ENCODE results near the gene ANKRD23. TPM values are rescaled to one million over a fixed set of nuclear protein-coding genes. Genes with fewer than 3 reads are reported as not detected.
A peak's percentile ranks its signal among the peaks of the same experiment; 100 is the strongest.

ANKRD23 gene
- total RNA-seq, 2 experiments from 2014 or later = 15.5 to 16.9 TPM

DNA sequence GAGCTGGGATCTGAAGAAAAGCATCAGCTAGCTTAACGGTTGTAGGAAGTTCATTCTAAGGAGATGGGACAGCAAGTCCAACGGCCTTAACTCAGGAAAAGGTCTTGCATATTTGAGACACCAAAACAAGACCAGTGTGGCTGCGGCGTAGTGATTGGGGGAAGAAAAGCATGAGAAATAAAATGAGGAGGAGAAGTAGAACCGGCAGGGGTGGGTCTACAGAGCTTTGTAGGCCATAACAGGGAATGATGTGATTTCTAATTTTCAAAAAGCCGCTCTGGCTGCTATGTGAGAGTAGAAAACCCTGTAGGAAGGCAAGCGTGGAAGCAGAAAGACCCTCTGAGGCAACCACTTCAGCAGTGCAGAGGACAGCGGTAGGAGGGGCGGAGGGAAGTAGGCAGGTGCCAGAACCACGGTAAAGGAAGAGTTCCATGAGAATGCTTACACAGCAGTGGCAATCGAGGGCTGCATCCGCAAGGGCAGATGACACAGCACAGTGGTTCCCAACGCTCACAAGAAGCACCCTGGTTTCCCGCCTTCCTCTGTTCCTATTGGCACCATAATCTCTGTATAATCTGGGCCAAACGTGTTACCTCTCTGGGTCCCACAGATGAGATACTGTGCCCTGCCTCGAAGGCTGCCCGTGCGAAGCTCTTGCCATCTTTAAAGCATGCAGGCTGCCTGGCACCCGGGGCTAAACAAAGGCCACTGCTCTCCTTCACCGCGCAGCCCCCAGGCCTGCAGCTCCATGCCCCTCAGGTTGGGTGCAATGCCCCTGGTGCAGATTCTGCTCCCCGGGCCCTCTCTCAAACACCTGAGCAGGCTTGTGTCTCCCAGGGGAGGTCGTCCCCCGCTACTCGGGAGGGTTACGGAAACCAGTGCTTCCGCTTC lies 13.2 kb upstream of the ANKRD23 start:
- peaks cover 45% of the 10 kb centered on the region for H3K36me3 Mint-ChIP-seq (ENCODE audit: low read depth)
- peaks cover 45% of the 10 kb centered on the region for H3K4me1 Mint-ChIP-seq
- CTCF ChIA-PET = interaction anchor here (0.6 to 4.7 kb wide), 49 partner anchors 10 to 515 kb away, joined by 3 to 176 read pairs (median 5); partner anchors contain the start of genes ANKRD36, CNNM3, CNNM4 and FAHD2B
- peak overlapping the region; percentile 90 for H3K4me3 Mint-ChIP-seq
- no peaks in the 10 kb centered on the region for H3K27me3 Mint-ChIP-seq
- H3K9me3 Mint-ChIP-seq = no peaks in the 10 kb centered on the region
- DNase-seq = peak; percentile 63
- peak overlapping the region; percentile 75 for H3K27ac Mint-ChIP-seq
- POLR2A ChIA-PET = interaction anchor here (0.5 to 4.8 kb wide), 32 partner anchors 10 to 521 kb away, joined by 3 to 62 read pairs (median 6); partner anchors contain the start of genes ANKRD36, CNNM3, CNNM4 and KANSL3

DNA sequence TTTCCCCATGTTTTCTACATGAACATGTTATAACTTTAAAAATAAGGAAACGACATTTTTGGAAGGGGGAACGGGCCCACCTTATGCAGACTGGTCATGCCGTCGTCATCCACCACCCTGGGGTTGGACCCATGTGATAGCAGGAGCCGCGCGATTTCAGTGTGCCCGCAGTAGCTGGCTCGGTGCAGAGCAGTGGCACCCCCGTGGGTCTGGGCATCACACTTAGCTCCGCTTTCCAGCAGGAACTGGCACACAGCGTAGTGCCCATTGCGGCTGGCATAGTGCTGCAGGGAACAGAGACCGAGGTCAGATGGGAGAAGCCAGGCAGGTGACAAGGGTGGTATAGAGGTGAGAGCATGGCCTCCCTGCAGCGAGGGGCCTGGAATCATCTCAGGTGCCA lies 9.5 kb upstream of the ANKRD23 start:
- peaks cover 25% of the 10 kb centered on the region for H3K4me1 Mint-ChIP-seq
- no peak overlapping the region for H3K4me3 Mint-ChIP-seq
- no peak overlapping the region for H3K27ac Mint-ChIP-seq
- no peaks in the 10 kb centered on the region for H3K9me3 Mint-ChIP-seq
- POLR2A ChIA-PET = interaction anchor here (1.2 to 2.1 kb wide), 2 partner anchors 10 to 14 kb away, joined by 4 to 10 read pairs; partner anchors contain the start of gene ANKRD23
- H3K27me3 Mint-ChIP-seq = no peaks in the 10 kb centered on the region
- no peak for DNase-seq
- H3K36me3 Mint-ChIP-seq (ENCODE audit: low read depth) = peaks cover 49% of the 10 kb centered on the region
- CTCF ChIA-PET = interaction anchor here (1.0 to 1.8 kb wide), 2 partner anchors 106 to 259 kb away, joined by 4 read pairs; partner anchors contain the start of gene ANKRD36

DNA sequence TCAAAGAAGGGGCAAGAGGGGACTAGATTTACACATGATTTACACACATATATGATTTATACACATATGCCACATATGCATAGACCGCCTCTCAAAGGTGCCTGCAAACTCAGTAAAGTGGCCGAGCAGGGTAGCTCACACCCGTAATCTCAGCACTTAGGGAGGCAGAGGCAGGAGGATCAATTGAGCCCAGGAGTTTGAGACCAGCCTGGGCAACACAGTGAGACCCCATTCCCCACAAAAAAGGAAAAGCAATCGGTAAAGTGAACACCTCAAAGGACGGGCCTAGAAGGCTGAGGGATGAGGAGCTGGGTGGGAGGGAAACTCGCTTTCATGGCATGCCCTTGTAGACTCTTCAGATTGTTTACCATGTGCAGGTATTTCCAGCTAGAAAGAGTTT lies 8.8 kb upstream of the ANKRD23 start:
- H3K9me3 Mint-ChIP-seq = no peaks in the 10 kb centered on the region
- CTCF ChIA-PET = interaction anchor here (1.0 to 1.8 kb wide), 3 partner anchors 98 to 260 kb away, joined by 4 to 5 read pairs (median 4); partner anchors contain the start of gene ANKRD36
- no peak for DNase-seq

DNA sequence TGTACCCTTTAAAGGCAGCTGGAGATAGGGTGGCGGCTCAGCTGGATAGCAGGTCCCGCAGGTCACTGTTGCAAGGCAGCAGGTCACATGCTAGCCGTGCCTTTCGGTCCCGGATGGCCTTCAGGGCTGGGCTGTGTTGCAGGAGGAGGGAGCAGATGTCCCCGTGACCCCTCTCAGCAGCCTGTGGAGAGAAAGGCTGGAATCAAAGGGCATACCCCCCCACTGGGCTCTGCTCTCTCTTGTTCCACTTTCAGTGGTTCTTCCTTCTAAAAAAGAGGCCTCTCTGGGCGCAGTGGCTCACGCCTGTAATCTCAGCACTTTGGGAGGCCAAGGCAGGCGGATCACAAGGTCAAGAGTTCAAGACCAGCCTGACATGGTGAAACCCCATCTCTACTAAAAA lies 4.4 kb upstream of the ANKRD23 start:
- no peak for DNase-seq
- peaks cover 54% of the 10 kb centered on the region for H3K36me3 Mint-ChIP-seq (ENCODE audit: low read depth)
- ChIA-PET POLR2A (interaction anchor here (1.6 kb wide), 1 partner anchor 32 kb away, joined by 5 read pairs; the partner anchor contains the start of gene CNNM3), CTCF (interaction anchor here (0.6 to 1.9 kb wide), 2 partner anchors 10 to 264 kb away, joined by 3 to 11 read pairs; partner anchors contain the start of gene ANKRD39)
- H3K27me3 Mint-ChIP-seq = no peaks in the 10 kb centered on the region
- H3K4me3 Mint-ChIP-seq = no peak overlapping the region
- peaks cover 8% of the 10 kb centered on the region for H3K4me1 Mint-ChIP-seq
- H3K9me3 Mint-ChIP-seq = no peaks in the 10 kb centered on the region
- H3K27ac Mint-ChIP-seq = no peak overlapping the region

More for the DNA sequence above, 8.8 kb upstream of the ANKRD23 start:
- no peak overlapping the region for H3K4me3 Mint-ChIP-seq
- peaks cover 56% of the 10 kb centered on the region for H3K36me3 Mint-ChIP-seq (ENCODE audit: low read depth)
- POLR2A ChIA-PET = interaction anchor here (0.6 to 2.1 kb wide), 3 partner anchors 9 to 126 kb away, joined by 3 to 10 read pairs (median 3); partner anchors contain the start of gene ANKRD23
- no peak overlapping the region for H3K27ac Mint-ChIP-seq
- peaks cover 27% of the 10 kb centered on the region for H3K4me1 Mint-ChIP-seq
- H3K27me3 Mint-ChIP-seq = no peaks in the 10 kb centered on the region

DNA sequence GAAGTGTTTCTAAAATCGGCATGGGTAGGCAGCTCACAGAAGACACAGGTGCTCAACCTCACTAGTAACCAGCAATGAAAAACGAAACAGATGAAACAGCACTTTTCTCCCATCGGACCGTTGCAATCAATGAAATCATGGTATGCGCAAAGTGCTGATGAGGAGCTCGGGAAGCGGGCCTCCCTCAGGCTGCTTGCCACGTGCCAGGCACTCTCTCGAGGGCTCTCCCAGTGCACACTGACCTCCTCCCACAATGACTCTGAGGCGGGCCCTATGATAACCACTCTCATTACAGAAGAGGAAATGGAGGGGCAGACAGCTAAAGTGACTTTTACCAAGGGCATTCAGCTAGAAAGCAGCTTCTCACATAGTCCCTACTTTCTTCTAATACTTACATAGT lies 3.8 kb upstream of the ANKRD23 start:
- peaks cover 7% of the 10 kb centered on the region for H3K4me1 Mint-ChIP-seq
- H3K9me3 Mint-ChIP-seq = no peaks in the 10 kb centered on the region
- no peak overlapping the region for H3K4me3 Mint-ChIP-seq
- no peak overlapping the region for H3K27ac Mint-ChIP-seq
- no peak for DNase-seq
- no peaks in the 10 kb centered on the region for H3K27me3 Mint-ChIP-seq
- peaks cover 48% of the 10 kb centered on the region for H3K36me3 Mint-ChIP-seq (ENCODE audit: low read depth)
- POLR2A ChIA-PET = interaction anchor here (1.2 to 1.6 kb wide), 4 partner anchors 10 to 115 kb away, joined by 3 to 5 read pairs (median 4); partner anchors contain the start of genes ANKRD39 and CNNM3
- CTCF ChIA-PET = interaction anchor here (0.6 to 1.9 kb wide), 3 partner anchors 10 to 265 kb away, joined by 3 to 11 read pairs (median 3); partner anchors contain the start of gene ANKRD39

DNA sequence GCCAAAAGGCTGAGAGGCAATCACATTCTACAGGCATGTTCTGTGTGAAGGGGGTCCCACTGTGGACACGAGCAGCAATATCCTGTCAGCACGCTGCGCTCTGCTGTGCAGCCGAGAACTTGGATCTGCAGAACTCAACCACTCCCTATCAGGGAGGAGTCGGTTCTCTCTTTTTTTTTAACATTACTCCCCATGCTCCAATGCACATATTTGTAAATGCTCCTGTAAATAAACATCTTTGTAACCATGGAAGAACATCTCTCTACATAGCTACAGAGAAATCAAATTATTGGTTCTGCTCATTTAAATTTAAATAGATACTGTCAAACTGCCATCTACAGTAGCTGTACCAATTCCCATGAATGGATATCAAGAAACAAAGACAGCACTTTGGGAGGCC lies 3.0 kb upstream of the ANKRD23 start:
- no peak for DNase-seq
- POLR2A ChIA-PET = interaction anchor here (1.2 to 1.4 kb wide), 3 partner anchors 11 to 116 kb away, joined by 3 to 4 read pairs (median 4); partner anchors contain the start of gene ANKRD39
- no peaks in the 10 kb centered on the region for H3K9me3 Mint-ChIP-seq
- H3K27me3 Mint-ChIP-seq = no peaks in the 10 kb centered on the region
- no peak overlapping the region for H3K27ac Mint-ChIP-seq
- CTCF ChIA-PET = interaction anchor here (1.4 to 1.9 kb wide), 2 partner anchors 10 to 11 kb away, joined by 3 to 11 read pairs; partner anchors contain the start of gene ANKRD39
- peaks cover 49% of the 10 kb centered on the region for H3K36me3 Mint-ChIP-seq (ENCODE audit: low read depth)
- no peak overlapping the region for H3K4me3 Mint-ChIP-seq
- H3K4me1 Mint-ChIP-seq = peaks cover 7% of the 10 kb centered on the region

DNA sequence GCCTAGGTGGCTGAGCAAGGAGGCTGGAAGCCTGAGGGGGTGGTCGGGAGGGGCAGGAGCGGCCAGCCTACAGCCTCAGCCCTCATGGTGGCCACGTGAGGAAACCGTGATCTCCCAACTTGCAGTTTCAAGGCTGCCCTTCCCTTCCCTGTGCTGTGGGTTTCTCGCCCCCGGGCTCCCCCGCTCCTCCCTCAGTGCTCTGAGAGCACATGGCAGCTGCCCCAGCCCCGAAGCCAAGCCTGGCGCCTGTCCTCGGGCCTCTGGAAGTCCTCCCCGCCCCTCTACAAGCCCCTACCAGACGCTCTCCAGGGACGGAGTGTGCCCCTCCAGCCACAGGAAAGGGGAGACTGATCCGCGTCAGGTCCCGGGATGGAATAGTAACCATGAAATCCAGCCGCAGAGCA lies 586 bp upstream of the ANKRD23 start:
- no peak overlapping the region for H3K27ac Mint-ChIP-seq
- H3K36me3 Mint-ChIP-seq (ENCODE audit: low read depth) = peaks cover 42% of the 10 kb centered on the region
- peaks cover 23% of the 10 kb centered on the region for H3K4me1 Mint-ChIP-seq
- DNase-seq = no peak
- POLR2A ChIA-PET = interaction anchor here (1.4 to 2.3 kb wide), 3 partner anchors 8 to 82 kb away, joined by 4 to 10 read pairs (median 8); partner anchors contain the start of gene ANKRD39
- no peaks in the 10 kb centered on the region for H3K27me3 Mint-ChIP-seq
- no peaks in the 10 kb centered on the region for H3K9me3 Mint-ChIP-seq
- CTCF ChIA-PET = interaction anchor here (0.7 to 0.9 kb wide), 2 partner anchors 32 to 43 kb away, joined by 3 to 5 read pairs; no protein-coding TSS in a partner anchor
- H3K4me3 Mint-ChIP-seq = no peak overlapping the region

DNA sequence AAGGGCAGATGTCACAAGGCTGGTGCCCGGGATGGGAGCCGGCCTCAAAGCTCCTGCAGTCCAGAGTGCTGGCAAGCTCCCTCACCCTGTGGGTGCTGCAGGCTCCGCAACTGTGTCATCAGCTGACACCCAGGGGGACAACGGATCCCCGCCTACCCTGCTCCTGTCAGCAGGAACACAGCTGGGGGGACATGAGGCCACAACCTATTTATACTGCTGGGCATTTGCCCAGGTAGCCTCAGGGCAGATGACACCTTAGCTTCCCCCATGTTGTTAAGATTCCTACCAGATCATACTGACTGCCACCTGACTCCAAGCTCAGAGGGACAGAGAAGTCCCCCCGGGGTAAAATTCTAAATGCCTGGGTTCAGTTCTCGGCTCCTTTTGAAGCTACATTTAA lies 1.2 kb downstream of the ANKRD23 start:
- peaks cover 40% of the 10 kb centered on the region for H3K36me3 Mint-ChIP-seq (ENCODE audit: low read depth)
- H3K27me3 Mint-ChIP-seq = no peaks in the 10 kb centered on the region
- ChIA-PET POLR2A (interaction anchor here (1.1 to 2.3 kb wide), 5 partner anchors 10 to 69 kb away, joined by 3 to 12 read pairs (median 5); partner anchors contain the start of gene CNNM3), CTCF (interaction anchor here (0.6 to 1.2 kb wide), 3 partner anchors 15 to 269 kb away, joined by 3 to 5 read pairs (median 5); partner anchors contain the start of gene ANKRD39)
- no peaks in the 10 kb centered on the region for H3K9me3 Mint-ChIP-seq
- H3K4me3 Mint-ChIP-seq = no peak overlapping the region
- H3K4me1 Mint-ChIP-seq = peaks cover 31% of the 10 kb centered on the region
- H3K27ac Mint-ChIP-seq = no peak overlapping the region
- DNase-seq = no peak

DNA sequence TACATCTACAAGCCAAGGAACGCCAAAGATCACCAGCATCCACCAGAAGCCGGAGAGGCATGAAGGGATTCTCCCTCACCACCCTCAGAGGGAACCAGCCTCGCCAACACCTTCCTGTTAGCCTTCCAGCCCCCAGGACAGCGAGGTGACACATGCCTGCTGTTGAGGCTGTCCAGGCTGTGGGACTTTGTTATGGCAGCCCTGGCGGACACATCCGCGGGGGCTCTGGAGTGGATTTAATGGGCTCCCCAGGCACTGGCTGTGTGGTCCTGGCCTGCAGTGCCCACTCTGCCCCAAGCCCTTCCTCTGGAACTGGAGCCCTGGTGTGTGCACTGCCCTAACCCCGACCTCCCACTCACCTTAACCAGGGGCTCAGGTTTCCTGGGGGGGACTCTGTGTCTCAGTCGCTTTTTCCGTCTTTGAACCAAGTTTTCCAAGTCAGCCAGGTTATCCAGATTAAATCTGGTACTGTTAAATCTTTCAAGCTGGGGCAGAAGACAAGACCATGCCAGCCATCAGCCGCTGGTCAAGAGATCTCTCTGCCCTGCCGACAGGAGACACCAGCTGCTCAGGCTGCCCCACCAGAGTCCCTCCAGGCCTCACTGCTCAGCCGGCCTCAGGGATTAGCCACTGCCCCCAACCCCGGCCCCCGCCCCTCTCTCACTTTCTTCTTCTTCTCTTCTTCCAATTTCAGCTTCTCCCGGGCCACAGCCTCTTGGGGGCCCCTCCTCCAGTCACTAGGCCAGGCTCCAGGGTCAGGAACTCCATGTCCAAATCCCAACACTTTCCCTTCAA lies 1.9 kb downstream of the ANKRD23 start:
- ChIA-PET CTCF (interaction anchor here (1.0 to 1.2 kb wide), 2 partner anchors 16 to 270 kb away, joined by 5 read pairs; partner anchors contain the start of gene ANKRD39), POLR2A (interaction anchor here (1.1 to 2.3 kb wide), 5 partner anchors 10 to 68 kb away, joined by 3 to 12 read pairs (median 5); partner anchors contain the start of gene CNNM3)
- no peak overlapping the region for H3K4me3 Mint-ChIP-seq
- H3K27ac Mint-ChIP-seq = no peak overlapping the region
- H3K36me3 Mint-ChIP-seq (ENCODE audit: low read depth) = peaks cover 40% of the 10 kb centered on the region
- H3K9me3 Mint-ChIP-seq = no peaks in the 10 kb centered on the region
- H3K4me1 Mint-ChIP-seq = peaks cover 31% of the 10 kb centered on the region
- no peaks in the 10 kb centered on the region for H3K27me3 Mint-ChIP-seq
- DNase-seq = no peak

DNA sequence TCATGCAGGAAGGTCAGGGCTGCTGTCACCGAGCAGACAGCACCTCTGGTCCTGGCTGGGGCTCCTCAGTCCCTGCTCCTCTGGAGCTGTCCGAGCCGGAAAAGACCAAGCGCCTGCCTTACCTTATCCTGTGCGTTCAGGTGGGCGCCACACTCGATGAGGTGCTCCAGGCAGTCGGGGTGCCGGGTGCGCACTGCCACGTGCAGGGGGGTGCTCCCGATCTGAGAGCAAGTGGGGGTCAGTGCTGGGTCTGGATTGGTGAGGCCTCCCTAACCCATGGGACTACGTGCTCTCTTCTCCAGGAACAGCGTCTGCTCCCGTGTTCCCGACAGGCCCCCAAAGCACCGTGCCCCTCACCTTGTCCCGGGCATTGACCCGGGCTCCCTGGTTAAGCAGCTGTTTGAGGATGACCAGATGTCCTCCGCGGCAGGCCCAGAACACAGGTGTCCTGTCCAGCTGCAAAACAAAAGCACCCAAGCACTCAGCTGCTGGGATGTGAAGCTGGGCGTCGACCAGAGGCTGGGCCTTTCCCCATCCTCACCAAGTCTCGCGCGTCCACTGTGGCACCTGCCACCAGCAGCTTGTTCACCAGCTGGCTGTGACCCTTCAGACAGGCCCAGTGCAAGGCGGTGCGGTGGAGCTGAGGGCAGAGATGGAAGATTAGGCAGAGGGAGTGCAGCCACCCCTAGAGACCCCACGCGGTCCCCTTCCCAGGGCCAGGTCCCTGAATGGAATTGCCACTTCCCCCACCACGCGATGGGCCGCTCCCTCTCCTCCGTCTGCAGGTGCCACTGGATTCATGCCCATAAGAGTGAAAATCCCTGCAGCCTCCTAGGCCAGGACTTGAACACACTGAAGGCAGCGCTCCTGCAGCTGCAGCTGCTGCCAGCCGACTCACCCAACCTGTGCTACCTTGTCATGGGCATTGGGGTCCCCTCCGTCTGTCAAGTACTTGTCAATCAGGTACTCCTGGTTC lies 3.7 kb downstream of the ANKRD23 start:
- Mint-ChIP-seq H3K9me3 (no peaks in the 10 kb centered on the region), H3K27ac (peak overlapping the region; percentile 38), H3K4me3 (no peak overlapping the region), H3K4me1 (peaks cover 31% of the 10 kb centered on the region), H3K36me3 (ENCODE audit: low read depth) (peaks cover 38% of the 10 kb centered on the region), H3K27me3 (no peaks in the 10 kb centered on the region)
- ChIA-PET CTCF (interaction anchor here (0.5 to 3.2 kb wide), 4 partner anchors 18 to 114 kb away, joined by 3 to 10 read pairs (median 4); partner anchors contain the start of gene ANKRD39), POLR2A (interaction anchor here (0.7 to 3.2 kb wide), 7 partner anchors 12 to 123 kb away, joined by 3 to 33 read pairs (median 3); partner anchors contain the start of gene ANKRD39)
- no peak for DNase-seq

Data from activated CD4-positive, alpha-beta memory T cell treated with anti-CD3 and anti-CD28 coated beads, Interleukin-2, amount 10 ng/mL, durations not matched to agents 7 days and 5 days (primary cell).